ENCODE results near the gene CYSRT1. TPM values are rescaled to one million over a fixed set of nuclear protein-coding genes. Genes with fewer than 3 reads are reported as not detected.

Gene CYSRT1
- polyA plus RNA-seq, 1 of the 3 experiments (the other 2 are of a cell fraction), result 2.1 TPM

DNA sequence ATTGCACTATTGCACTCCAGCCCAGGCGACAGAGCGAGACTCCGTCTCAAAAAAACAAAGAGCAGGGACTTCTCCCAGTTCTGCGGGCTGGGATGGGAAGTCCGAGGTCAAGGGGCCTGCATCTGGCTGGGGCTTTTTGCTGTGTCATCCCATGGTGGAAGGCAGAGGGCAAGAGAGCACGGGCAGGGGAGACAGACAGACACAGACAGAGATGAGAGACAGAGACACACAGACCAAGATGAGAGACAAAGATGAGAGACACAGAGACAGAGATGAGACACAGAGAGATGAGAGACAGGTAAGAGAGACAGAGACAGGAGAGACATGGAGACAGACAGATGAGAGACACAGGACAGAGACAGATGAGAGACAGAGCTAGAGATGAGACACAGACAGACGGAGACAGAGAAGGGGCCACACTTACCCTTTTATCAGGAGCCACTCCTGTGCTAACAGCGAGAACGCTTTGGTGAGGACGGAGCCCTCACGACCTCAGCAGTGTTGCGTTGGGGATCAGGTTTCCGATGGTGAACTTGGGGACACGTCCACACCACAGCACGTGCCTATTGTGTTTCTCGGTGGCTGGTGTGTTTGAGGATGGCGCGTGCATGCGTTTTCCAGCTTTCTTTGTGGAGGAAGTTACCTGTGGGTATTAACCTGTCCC is 43.7 kb downstream of the CYSRT1 start:
- H3K4me2 ChIP-seq, result no peak overlapping the region
- 0 out of 2 replicates have a peak, but pooled peaks cover 3% of the 10 kb centered on the region for H4K20me1 ChIP-seq (ENCODE audit: insufficient read depth)
- no peaks in the 10 kb centered on the region for H3K9me3 ChIP-seq
- no peak overlapping the region for H3K9ac ChIP-seq
- H3K27ac ChIP-seq (ENCODE audit: low read depth in 2 of 2, low read length in 1 of 2), result no peak overlapping the region
- no peaks in the 10 kb centered on the region for H3K9me2 ChIP-seq
- no peaks in the 10 kb centered on the region for H3K27me3 ChIP-seq (ENCODE audit: insufficient read depth)
- no peak for DNase-seq
- H2AFZ ChIP-seq (ENCODE audit: low read depth), result no peak overlapping the region
- H3K4me1 ChIP-seq (ENCODE audit: control insufficient read depth in 1 of 2, insufficient read depth in 2 of 2, low read depth in 1 of 2, low read length in 1 of 2), result no peaks in the 10 kb centered on the region; a peak in 1 of 4 replicates
- H3K4me3 ChIP-seq (ENCODE audit: low read depth in 2 of 2, low read length in 1 of 2), result no peak overlapping the region
- H3F3A ChIP-seq (replicated peaks; ENCODE audit: insufficient read depth), result peaks cover 3% of the 10 kb centered on the region
- no peaks in the 10 kb centered on the region for H3K79me2 ChIP-seq (ENCODE audit: insufficient read depth)
- CTCF ChIA-PET, result interaction anchor here (0.6 to 1.7 kb wide), 3 partner anchors 11 to 130 kb away, joined by 3 to 6 read pairs (median 6); no protein-coding TSS in a partner anchor
- WGBS (ENCODE audit: low lambda C conversion rate), result 90% methylated on average over 19 of the region's 19 CpGs
- TF ChIP-seq CHD2 (IDR thresholded peaks at IDR 0.05; ENCODE audit: low read length, partially characterized antibody), result no peak
- peaks cover 19 to 50% of the 10 kb centered on the region in 2 experiments for H3K36me3 ChIP-seq (replicated peaks in 1 of 2; ENCODE audit: control insufficient read depth in 1 of 2, insufficient read depth in 2 of 2, low read length in 1 of 2)
- POLR2A ChIA-PET, result no interaction called here

DNA sequence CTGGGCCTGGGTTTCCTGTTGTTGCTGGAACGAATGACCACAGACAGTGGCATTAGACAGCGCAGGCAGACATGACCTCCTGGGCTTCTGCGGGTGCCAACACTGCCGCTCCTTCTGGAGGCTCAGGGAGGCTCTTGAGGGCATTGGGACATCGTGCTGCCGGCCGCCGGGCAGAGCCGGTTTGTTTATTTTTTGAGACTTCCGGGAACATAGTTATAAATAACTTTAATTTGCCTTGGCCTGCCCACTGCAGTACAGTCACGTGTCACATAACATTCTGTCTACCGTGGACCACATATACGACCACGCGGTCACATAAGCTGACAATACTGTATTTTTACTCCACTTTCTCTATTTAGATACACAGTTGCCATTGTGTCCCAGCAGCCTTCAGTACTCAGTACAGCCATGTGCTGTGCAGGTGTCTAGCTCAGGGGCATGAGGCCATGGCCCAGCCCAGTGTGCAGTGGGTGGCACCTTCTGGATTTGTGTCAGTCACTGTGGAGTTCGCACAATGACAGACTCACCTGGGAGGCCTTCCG is 44.3 kb downstream of the CYSRT1 start:
- Histone ChIP-seq H3K9me3 (no peaks in the 10 kb centered on the region), H3K27ac (ENCODE audit: low read depth in 2 of 2, low read length in 1 of 2) (no peak overlapping the region), H3K4me3 (ENCODE audit: low read depth in 2 of 2, low read length in 1 of 2) (no peak overlapping the region), H2AFZ (ENCODE audit: low read depth) (no peak overlapping the region), H3K4me2 (no peak overlapping the region), H3K79me2 (ENCODE audit: insufficient read depth) (no peaks in the 10 kb centered on the region), H3K4me1 (ENCODE audit: control insufficient read depth in 1 of 2, insufficient read depth in 2 of 2, low read depth in 1 of 2, low read length in 1 of 2) (no peaks in the 10 kb centered on the region; a peak in 1 of 4 replicates), H3K9ac (no peak overlapping the region), H3K36me3 (replicated peaks in 1 of 2; ENCODE audit: control insufficient read depth in 1 of 2, insufficient read depth in 2 of 2, low read length in 1 of 2) (peaks cover 19 to 51% of the 10 kb centered on the region in 2 experiments), H3F3A (replicated peaks; ENCODE audit: insufficient read depth) (peaks cover 3% of the 10 kb centered on the region), H4K20me1 (ENCODE audit: insufficient read depth) (0 out of 2 replicates have a peak, but pooled peaks cover 3% of the 10 kb centered on the region), H3K9me2 (no peaks in the 10 kb centered on the region), H3K27me3 (ENCODE audit: insufficient read depth) (no peaks in the 10 kb centered on the region)
- WGBS (ENCODE audit: low lambda C conversion rate), result 88% methylated on average over 9 of the region's 17 CpGs
- CTCF ChIA-PET, result interaction anchor here (0.9 to 1.7 kb wide), 2 partner anchors 18 to 26 kb away, joined by 3 to 6 read pairs; no protein-coding TSS in a partner anchor
- DNase-seq, result no peak
- TF ChIP-seq YY1 (IDR thresholded peaks at IDR 0.05; ENCODE audit: low read depth) (no peak), EP300 (IDR thresholded peaks at IDR 0.05; ENCODE audit: borderline replicate concordance in 1 of 2, low read depth in 1 of 2, low read length in 1 of 2) (no peak), FOXM1 (IDR thresholded peaks at IDR 0.05; ENCODE audit: low read depth) (no peak), PBX3 (IDR thresholded peaks at IDR 0.05) (no peak), TEAD4 (IDR thresholded peaks at IDR 0.05; ENCODE audit: borderline replicate concordance, insufficient read depth) (no peak), TCF12 (IDR thresholded peaks at IDR 0.05) (no peak), NFIC (IDR thresholded peaks at IDR 0.05; ENCODE audit: borderline replicate concordance) (no peak), GABPA (IDR thresholded peaks at IDR 0.05; ENCODE audit: low read depth) (no peak), TAF1 (IDR thresholded peaks at IDR 0.05; ENCODE audit: borderline replicate concordance, low read depth, low read length) (no peak), MEF2A (IDR thresholded peaks at IDR 0.05; ENCODE audit: borderline replicate concordance, low read depth) (no peak), SMC3 (IDR thresholded peaks at IDR 0.05; ENCODE audit: low read depth, low read length) (no peak), GATA2 (CRISPR knock-in tag; IDR thresholded peaks at IDR 0.05) (no peak), CTCF (IDR thresholded peaks at IDR 0.05) (no peak), USF1 (IDR thresholded peaks at IDR 0.05; ENCODE audit: borderline replicate concordance, low read depth) (no peak), CHD2 (IDR thresholded peaks at IDR 0.05; ENCODE audit: low read length, partially characterized antibody) (no peak)
- POLR2A ChIA-PET, result no interaction called here
